Inflammatory macrophage treated with lipopolysaccharide for 4 hours (primary cell): ENCODE results near the gene FRA10AC1.

Experiments used
- DNase-seq: peaks from one replicate; pipeline ENCODE4 v3.0.0-alpha.2; 2020

The FRA10AC1 gene

GRCh38 chr10:93628858-93629257 is 73.5 kb downstream of the FRA10AC1 start:
- no peak for DNase-seq

- DNase-seq = no peak
These were observed 79.5 kb downstream of the FRA10AC1 start for GRCh38 chr10:93622942-93623341.

GRCh38 chr10:93620925-93621324 is 81.5 kb downstream of the FRA10AC1 start:
- no peak for DNase-seq
